Tibial nerve (tissue), 4 donors: Measurements from ENCODE around the gene MLPH. TPM values are rescaled to one million over a fixed set of nuclear protein-coding genes. Genes with fewer than 3 reads are reported as not detected.
A peak's percentile ranks its signal among the peaks of the same experiment; 100 is the strongest.

Experiments used
- DNase-seq, 2 donors: peaks; one replicate each; pipeline ENCODE4 v3.0.0-alpha.2; 2019; ENCODE audit warnings: low spot score in 2 of 2
- H3K27ac ChIP-seq, 4 donors: fragments of 200-600 bp; sonication (generic) in 3 of 4; one replicate each; pipeline ENCODE4 v1.5.1; 2017 to 2019; ENCODE audit warnings: mild to moderate bottlenecking in 1 of 4
- H3K27me3 ChIP-seq, 2 donors: fragments of 200-600 bp; sonication (generic) in 1 of 2; one replicate each; pipeline versions ENCODE4 v1.5.1 to v1.6.0; 2017 to 2019
- H3K36me3 ChIP-seq, 3 donors: fragments of 200-600 bp; sonication (generic); one replicate each; pipeline ENCODE4 v1.5.1; 2018 to 2019
- H3K4me1 ChIP-seq, 4 donors: fragments of 200-600 bp; sonication (generic) in 3 of 4; one replicate each; pipeline ENCODE4 v1.5.1; 2017 to 2019
- H3K4me3 ChIP-seq, 4 donors: fragments of 200-600 bp; sonication (generic) in 3 of 4; one replicate each; pipeline ENCODE4 v1.5.1; 2017 to 2019; ENCODE audit warnings: mild to moderate bottlenecking in 1 of 4, moderate library complexity in 1 of 4
- H3K9me3 ChIP-seq, 4 donors: fragments of 200-600 bp; sonication (generic) in 3 of 4; one replicate each; pipeline ENCODE4 v1.5.1; 2017 to 2019
- CTCF ChIP-seq, 5 experiments: fragments of 200-600 bp in 3 of 5; fragments of 450-650 bp in 2 of 5; sonication (generic) in 3 of 5; IDR thresholded peaks; one replicate each; pipeline ENCODE4 v1.5.1; 2016 to 2019; ENCODE audit warnings: antibody characterized with exemption in 5 of 5, mild to moderate bottlenecking in 3 of 5, moderate library complexity in 2 of 5
- EP300 ChIP-seq, 2 donors: sonication (generic); formaldehyde crosslinking; IDR thresholded peaks; one replicate each; pipeline ENCODE4 v1.6.1; 2017; ENCODE audit warnings: antibody characterized with exemption in 2 of 2, mild to moderate bottlenecking in 1 of 2
- POLR2A ChIP-seq, 2 donors: fragments of 450-650 bp; IDR thresholded peaks; one replicate each; pipeline ENCODE4 v1.6.1; 2017; ENCODE audit warnings: antibody characterized with exemption in 2 of 2, mild to moderate bottlenecking in 2 of 2, moderate library complexity in 2 of 2
- WGBS, 2 donors: methylation state at CpG; one replicate each; pipeline ENCODE4 v1.1.5; 2018; 5-methylcytosine and 5-hydroxymethylcytosine counted together
- total RNA-seq, 4 donors: library from RNA; depleted of rRNA; stranded (reverse); fragments of >200 nt; gene quantifications; one replicate each; pipeline ENCODE4 v1.1.0, GENCODE V29; 2016

Gene MLPH
- total RNA-seq, 4 donors from 2014 or later = 41.4 to 108 (median 62.1) TPM

GRCh38 chr2:237571551-237571950 lies 84.5 kb downstream of the MLPH start:
- no peaks in the 10 kb centered on the region for H3K9me3 ChIP-seq
- no peaks in the 10 kb centered on the region for H3K36me3 ChIP-seq
- no peak for TF ChIP-seq EP300 (IDR thresholded peaks at IDR 0.05)
- no peak for TF ChIP-seq POLR2A (IDR thresholded peaks at IDR 0.05)
- TF ChIP-seq CTCF (IDR thresholded peaks at IDR 0.05) = no peak
- H3K4me1 ChIP-seq = peaks cover 0 to 11% (median 0%) of the 10 kb centered on the region in 4 donors
- no peak overlapping the region for H3K27ac ChIP-seq
- H3K27me3 ChIP-seq = no peaks in the 10 kb centered on the region
- 97 to 98% methylated on average over 7 of the region's 7 CpGs for WGBS, 2 donors
- H3K4me3 ChIP-seq = no peak overlapping the region
- no peak for DNase-seq

DNA sequence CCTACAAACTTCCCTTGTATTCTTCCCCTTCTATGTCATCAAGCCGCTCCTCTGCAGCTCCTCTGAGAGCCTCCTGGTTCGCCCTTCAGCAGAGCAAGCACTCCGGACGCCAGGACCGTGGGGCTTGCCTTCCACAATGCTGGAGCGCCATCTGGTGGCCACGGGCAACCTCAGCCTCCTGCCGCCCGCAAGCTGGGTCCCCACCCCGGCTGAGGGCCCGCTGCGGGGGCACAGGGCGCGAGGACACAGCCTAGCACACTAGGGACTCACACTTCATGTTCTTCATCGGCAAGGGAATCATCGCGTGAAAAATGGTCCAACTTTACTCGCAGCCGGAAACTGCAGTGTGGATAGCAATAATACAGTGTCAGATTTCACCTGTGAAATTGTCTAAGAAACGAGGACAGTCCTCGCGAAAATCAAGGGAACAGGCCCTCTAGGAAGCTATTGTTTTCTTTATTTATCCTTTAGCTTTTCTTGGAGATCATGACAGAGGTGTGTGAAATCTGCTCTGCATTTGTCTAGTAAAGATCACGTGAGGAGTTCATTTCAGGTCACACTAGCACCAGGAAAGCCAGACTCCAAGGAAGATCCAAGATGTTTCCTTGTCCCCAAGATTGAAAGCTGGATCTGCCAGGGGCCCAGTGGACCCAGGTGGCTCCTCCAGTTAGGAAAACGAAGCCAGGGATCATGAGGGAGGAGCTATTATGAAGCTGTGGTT lies 85.1 kb downstream of the MLPH start:
- Histone ChIP-seq H3K36me3 (no peaks in the 10 kb centered on the region), H3K4me1 (peaks cover 0 to 11% (median 0%) of the 10 kb centered on the region in 4 donors), H3K9me3 (no peaks in the 10 kb centered on the region), H3K27ac (no peak overlapping the region), H3K4me3 (no peak overlapping the region), H3K27me3 (no peaks in the 10 kb centered on the region)
- 11 to 13% methylated on average over 22 to 24 of the region's 24 CpGs for WGBS, 2 donors
- peak; percentile 79 to 88 for DNase-seq
- TF ChIP-seq EP300 (IDR thresholded peaks at IDR 0.05) (peak in 1 of 2 donors; percentile 40), POLR2A (IDR thresholded peaks at IDR 0.05) (no peak), CTCF (IDR thresholded peaks at IDR 0.05) (peak; percentile 91 to 99 (median 97))

- H3K4me1 ChIP-seq = peaks cover 0 to 11% (median 0%) of the 10 kb centered on the region in 4 donors
- H3K9me3 ChIP-seq = no peaks in the 10 kb centered on the region
- H3K27ac ChIP-seq = no peak overlapping the region
- no peak overlapping the region for H3K4me3 ChIP-seq
- H3K27me3 ChIP-seq = no peaks in the 10 kb centered on the region
- DNase-seq = no peak
- no peaks in the 10 kb centered on the region for H3K36me3 ChIP-seq
- TF ChIP-seq POLR2A (IDR thresholded peaks at IDR 0.05) (no peak), CTCF (IDR thresholded peaks at IDR 0.05) (no peak), EP300 (IDR thresholded peaks at IDR 0.05) (no peak)
- 64 to 72% methylated on average over 4 of the region's 4 CpGs for WGBS, 2 donors
These were observed 85.7 kb downstream of the MLPH start for GRCh38 chr2:237572742-237573101.

DNA sequence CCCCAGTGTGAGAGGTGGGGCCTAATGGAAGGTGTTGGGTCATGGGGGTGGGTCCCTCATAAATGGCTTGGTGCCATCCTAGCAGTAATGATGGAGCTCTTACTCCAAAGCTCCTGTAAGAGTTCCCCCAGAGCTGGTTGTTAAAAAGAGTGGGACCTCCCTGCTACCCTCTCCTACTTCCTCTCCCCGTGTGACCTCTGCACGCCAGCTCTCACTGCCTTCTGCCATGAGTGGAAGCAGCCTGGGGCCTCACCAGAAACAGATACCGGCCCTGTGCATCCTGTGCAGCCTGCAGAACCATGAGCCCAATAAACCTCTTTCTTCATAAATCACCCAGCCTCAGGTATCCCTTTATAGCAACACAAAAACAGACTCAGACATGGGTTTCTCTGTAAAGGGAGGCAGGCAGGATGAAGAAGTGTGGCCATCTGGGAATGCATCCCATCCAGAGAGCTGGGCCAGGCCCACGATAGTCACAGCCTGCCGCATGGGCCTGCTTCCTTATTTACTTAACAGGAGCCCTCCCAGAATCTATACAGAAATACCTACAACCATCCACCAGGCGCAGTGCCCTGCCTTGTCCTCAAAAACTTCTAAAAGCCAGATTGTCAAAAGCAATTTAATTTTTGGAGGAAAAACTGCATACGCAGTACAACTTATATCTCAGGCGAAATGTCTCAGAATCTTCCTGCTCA lies 86.8 kb downstream of the MLPH start:
- peaks cover 0 to 11% (median 0%) of the 10 kb centered on the region in 4 donors for H3K4me1 ChIP-seq
- no peak overlapping the region for H3K4me3 ChIP-seq
- TF ChIP-seq POLR2A (IDR thresholded peaks at IDR 0.05) (no peak), CTCF (IDR thresholded peaks at IDR 0.05) (no peak), EP300 (IDR thresholded peaks at IDR 0.05) (no peak)
- no peaks in the 10 kb centered on the region for H3K36me3 ChIP-seq
- DNase-seq = no peak
- H3K9me3 ChIP-seq = no peaks in the 10 kb centered on the region
- no peak overlapping the region for H3K27ac ChIP-seq
- no peaks in the 10 kb centered on the region for H3K27me3 ChIP-seq
- 88 to 92% methylated on average over 8 of the region's 8 CpGs for WGBS, 2 donors

- Histone ChIP-seq H3K9me3 (no peaks in the 10 kb centered on the region), H3K4me3 (no peak overlapping the region), H3K36me3 (no peaks in the 10 kb centered on the region), H3K27me3 (no peaks in the 10 kb centered on the region), H3K4me1 (peaks cover 0 to 11% (median 0%) of the 10 kb centered on the region in 4 donors), H3K27ac (no peak overlapping the region)
- no peak for DNase-seq
- no peak for TF ChIP-seq CTCF (IDR thresholded peaks at IDR 0.05)
- no peak for TF ChIP-seq POLR2A (IDR thresholded peaks at IDR 0.05)
- no peak for TF ChIP-seq EP300 (IDR thresholded peaks at IDR 0.05)
- 92 to 94% methylated on average over 9 of the region's 9 CpGs for WGBS, 2 donors
These were observed 87.4 kb downstream of the MLPH start for GRCh38 chr2:237574467-237574866.
